Dendritic cell treated with granulocyte-macrophage colony-stimulating factor and Interleukin-4, amounts not matched to agents 40 ng/mL and 50 ng/mL, for 4 days (primary cell): ENCODE results near the gene SVIP.

ENCODE experiments used
- H3K27ac Mint-ChIP-seq: one replicate; pipeline ENCODE4 v1.8.0; 2022; ENCODE audit warnings: mild to moderate bottlenecking, mixed read lengths
- H3K27me3 Mint-ChIP-seq: one replicate; pipeline ENCODE4 v1.8.0; 2022; ENCODE audit warnings: mild to moderate bottlenecking, mixed read lengths
- H3K36me3 Mint-ChIP-seq: one replicate; pipeline ENCODE4 v1.8.0; 2022; ENCODE audit warnings: low read depth, mixed read lengths
- H3K4me1 Mint-ChIP-seq: one replicate; pipeline ENCODE4 v1.8.0; 2022; ENCODE audit warnings: low read depth, mixed read lengths
- H3K4me3 Mint-ChIP-seq: one replicate; pipeline ENCODE4 v1.8.0; 2022; ENCODE audit warnings: mild to moderate bottlenecking, moderate library complexity, mixed read lengths
- H3K9me3 Mint-ChIP-seq: one replicate; pipeline ENCODE4 v1.8.0; 2022; ENCODE audit warnings: mixed read lengths
- intact Hi-C: fragments of 100-400 bp; cut with micrococcal nuclease; formaldehyde crosslinking; loops from one replicate; pipeline ENCODE4 v1.15.0; 2022

Gene SVIP

DNA sequence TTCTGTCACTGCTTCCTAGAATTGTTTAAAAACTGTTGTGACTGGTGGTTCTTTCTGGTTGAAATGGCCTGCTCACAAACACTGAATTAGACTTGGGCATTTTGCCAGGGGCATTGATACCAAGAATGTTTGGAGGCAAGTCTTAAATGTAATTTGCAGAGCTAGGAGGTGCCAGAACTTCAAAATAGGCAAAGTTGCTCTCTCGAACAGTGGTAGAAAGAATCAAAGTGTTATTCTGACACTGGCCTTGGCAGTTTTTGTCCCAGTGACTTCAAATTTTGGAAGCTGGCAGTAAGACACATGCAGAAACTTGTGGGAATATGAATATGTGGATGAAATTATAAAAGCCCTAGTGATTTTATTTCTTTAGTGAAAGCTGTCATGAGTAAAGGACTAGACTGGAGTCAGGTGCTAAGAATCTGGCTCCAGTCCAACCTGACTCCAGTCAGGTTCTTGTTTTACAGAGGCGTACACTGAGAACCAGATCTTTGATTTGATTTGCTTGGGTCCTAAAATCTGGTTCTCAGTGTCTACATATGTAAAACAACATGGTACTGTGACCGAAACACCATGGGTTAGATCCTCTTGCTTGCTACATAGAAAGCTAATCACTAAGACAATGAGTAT lies 20.9 kb downstream of the SVIP start:
- H3K4me1 Mint-ChIP-seq = peaks cover 10% of the 10 kb centered on the region
- H3K27me3 Mint-ChIP-seq = no peaks in the 10 kb centered on the region
- peaks cover 9% of the 10 kb centered on the region for H3K9me3 Mint-ChIP-seq
- no peaks in the 10 kb centered on the region for H3K36me3 Mint-ChIP-seq
- H3K4me3 Mint-ChIP-seq = no peak overlapping the region
- intact Hi-C loops = no loop called here
- H3K27ac Mint-ChIP-seq = no peak overlapping the region

DNA sequence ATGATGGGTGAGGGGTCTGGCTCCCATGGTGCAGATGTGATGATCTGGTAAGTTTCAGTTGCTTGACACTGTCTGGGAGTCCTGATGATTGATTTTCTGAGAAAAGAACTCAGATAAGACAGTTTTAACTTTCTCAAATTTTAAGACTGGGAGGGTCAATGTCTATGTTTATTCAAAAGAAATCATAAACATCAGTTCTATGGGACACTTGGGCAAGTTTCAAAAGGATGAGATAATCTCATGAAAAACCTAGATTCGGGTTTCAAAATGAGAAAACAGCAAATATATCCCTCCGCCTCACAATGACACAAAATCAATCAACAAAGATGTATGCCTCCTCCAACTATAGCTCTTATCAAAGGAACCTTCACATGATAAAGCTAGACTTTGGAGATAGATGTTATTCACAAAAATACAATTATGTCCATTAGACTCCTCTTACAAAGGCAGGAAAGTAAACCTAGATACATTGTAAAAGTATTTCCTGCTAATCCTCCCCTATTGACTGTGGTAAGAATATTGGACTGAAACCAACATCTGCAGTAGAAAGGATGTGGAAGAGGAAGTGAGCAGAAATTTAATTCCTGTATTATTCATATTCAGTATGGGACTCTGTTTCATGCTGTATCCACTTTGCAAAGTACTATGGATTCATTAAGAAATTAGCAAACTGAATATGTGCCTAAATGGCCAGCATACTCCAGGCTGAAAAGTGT lies 21.6 kb downstream of the SVIP start:
- H3K27me3 Mint-ChIP-seq = no peaks in the 10 kb centered on the region
- intact Hi-C loops = no loop called here
- H3K4me3 Mint-ChIP-seq = no peak overlapping the region
- no peaks in the 10 kb centered on the region for H3K36me3 Mint-ChIP-seq
- H3K27ac Mint-ChIP-seq = no peak overlapping the region
- H3K4me1 Mint-ChIP-seq = peaks cover 10% of the 10 kb centered on the region
- peaks cover 9% of the 10 kb centered on the region for H3K9me3 Mint-ChIP-seq

DNA sequence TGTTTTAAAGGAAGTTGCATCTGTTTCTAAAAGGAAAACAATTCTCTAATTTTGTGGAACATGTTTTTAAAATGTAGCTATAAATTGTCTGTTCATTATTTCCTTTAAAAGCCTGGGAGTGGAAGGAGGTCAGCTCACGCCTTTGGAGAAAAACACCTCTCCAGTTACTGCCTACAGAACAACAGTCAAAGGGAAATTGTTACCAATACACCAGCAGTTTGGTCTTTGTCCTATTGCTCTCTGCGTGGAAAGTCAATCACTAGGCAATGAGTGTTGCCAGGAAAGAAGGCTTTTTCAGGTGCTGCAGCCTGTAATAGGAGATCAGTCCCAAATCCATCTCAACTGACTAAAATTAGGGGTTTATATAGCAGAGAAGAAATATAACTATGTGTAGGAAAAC lies 22.2 kb downstream of the SVIP start:
- intact Hi-C loops = no loop called here
- Mint-ChIP-seq H3K27me3 (no peaks in the 10 kb centered on the region), H3K9me3 (peaks cover 9% of the 10 kb centered on the region), H3K27ac (no peak overlapping the region), H3K4me3 (no peak overlapping the region), H3K36me3 (no peaks in the 10 kb centered on the region), H3K4me1 (peaks cover 10% of the 10 kb centered on the region)

DNA sequence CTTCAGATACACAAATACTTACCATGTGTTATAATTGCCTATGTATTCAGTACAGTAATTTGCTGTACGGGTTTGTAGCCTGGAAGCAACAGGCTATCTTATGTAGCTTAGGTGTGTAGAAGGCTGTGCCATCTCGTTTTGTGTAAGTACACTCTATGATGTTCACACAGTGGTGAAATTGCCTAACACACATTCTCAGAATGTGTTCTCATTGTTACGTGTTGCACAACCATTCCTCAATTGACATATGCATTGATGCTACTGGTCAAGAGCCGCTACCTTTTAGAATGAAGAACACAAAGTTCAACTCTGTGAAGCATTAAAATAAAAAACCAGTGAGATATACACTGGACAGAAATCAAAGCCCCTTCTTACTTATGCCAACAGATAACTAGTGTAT lies 26.7 kb downstream of the SVIP start:
- Mint-ChIP-seq H3K4me1 (peaks cover 6% of the 10 kb centered on the region), H3K4me3 (no peak overlapping the region), H3K9me3 (no peaks in the 10 kb centered on the region), H3K36me3 (no peaks in the 10 kb centered on the region), H3K27ac (no peak overlapping the region), H3K27me3 (no peaks in the 10 kb centered on the region)
- intact Hi-C loops = no loop called here

DNA sequence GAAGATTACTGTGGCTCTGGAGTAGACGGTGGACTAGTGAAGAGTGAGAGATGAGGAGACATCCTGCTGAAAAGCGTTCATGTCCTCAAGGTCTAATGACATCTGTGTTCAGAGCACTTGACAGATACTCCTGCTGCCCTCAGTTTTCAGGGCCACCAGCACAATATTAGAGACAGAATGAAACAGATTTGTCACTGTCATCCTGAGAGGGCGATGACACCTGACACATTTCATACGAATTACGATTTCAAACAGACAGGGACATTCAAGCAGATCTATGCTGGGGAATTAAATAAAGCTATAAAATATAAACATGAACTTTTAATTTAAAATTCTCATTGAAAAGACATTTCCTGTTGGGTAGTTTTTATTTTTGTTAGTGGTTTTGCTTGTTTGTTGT lies 29.1 kb downstream of the SVIP start:
- Mint-ChIP-seq H3K27me3 (no peaks in the 10 kb centered on the region), H3K27ac (no peak overlapping the region), H3K36me3 (no peaks in the 10 kb centered on the region), H3K4me3 (no peak overlapping the region), H3K4me1 (no peaks in the 10 kb centered on the region), H3K9me3 (no peaks in the 10 kb centered on the region)
- intact Hi-C loops = no loop called here

DNA sequence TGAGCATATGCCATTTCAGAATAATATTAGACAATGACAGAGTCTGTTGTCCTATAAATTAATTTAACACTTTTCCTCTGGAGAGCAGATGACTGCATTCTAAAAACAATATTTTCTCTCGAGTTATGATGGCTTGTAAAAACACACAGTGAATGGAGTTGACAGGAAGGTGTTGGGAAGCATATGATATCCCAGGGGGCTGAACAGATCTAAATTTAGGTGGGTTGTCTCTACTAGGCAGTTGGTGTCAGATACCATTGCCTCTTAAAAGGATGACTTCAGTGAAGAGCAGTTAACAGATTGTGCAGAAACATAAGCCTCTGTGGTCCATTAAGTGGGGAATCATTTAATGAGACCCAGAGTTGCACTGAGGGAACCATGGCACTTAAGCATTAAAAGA lies 30.7 kb downstream of the SVIP start:
- intact Hi-C loops = no loop called here
- no peak overlapping the region for H3K27ac Mint-ChIP-seq
- H3K36me3 Mint-ChIP-seq = no peaks in the 10 kb centered on the region
- no peaks in the 10 kb centered on the region for H3K27me3 Mint-ChIP-seq
- H3K4me1 Mint-ChIP-seq = no peaks in the 10 kb centered on the region
- no peaks in the 10 kb centered on the region for H3K9me3 Mint-ChIP-seq
- H3K4me3 Mint-ChIP-seq = no peak overlapping the region

DNA sequence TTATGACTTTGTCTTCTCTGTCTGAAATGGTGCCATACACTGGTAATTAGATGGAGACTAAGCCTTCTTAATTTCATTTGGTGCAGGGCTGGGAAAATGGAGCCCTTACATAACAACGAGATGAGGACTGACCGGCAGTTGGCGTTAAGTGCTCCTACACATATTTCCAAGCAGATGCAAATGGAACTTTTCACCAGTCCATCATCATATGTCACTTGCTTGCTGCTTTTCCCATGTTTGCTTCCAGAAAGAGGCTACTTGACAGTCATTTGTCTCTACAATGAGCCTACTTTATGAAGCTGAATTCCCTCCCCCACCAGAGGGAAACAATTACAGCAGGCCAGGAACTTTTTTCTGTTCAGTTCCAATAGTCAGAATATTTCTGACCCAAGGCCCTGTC lies 32.6 kb downstream of the SVIP start:
- no peaks in the 10 kb centered on the region for H3K27me3 Mint-ChIP-seq
- intact Hi-C loops = no loop called here
- H3K9me3 Mint-ChIP-seq = no peaks in the 10 kb centered on the region
- no peak overlapping the region for H3K27ac Mint-ChIP-seq
- H3K36me3 Mint-ChIP-seq = no peaks in the 10 kb centered on the region
- H3K4me1 Mint-ChIP-seq = no peaks in the 10 kb centered on the region
- H3K4me3 Mint-ChIP-seq = no peak overlapping the region

DNA sequence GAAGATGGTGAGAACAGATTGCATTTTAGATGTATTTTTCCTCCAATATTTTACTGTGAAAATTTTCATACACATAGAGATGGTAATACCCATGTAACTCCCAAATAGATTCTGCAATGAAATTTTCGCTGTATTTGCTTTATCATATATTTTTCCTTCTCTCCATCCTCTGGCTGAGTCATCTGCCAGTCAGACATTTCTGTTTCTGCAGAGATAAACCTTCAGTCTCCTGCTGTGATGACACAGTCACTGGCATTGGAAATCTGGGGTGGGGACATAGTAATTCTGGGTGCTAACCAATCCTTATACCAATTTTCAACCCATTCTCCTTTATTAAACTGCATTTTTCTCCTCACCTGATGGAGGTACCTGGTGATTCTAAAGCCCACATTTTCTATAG lies 33.7 kb downstream of the SVIP start:
- Mint-ChIP-seq H3K9me3 (no peaks in the 10 kb centered on the region), H3K4me3 (no peak overlapping the region), H3K36me3 (no peaks in the 10 kb centered on the region), H3K27me3 (no peaks in the 10 kb centered on the region), H3K4me1 (no peaks in the 10 kb centered on the region), H3K27ac (no peak overlapping the region)
- intact Hi-C loops = no loop called here

DNA sequence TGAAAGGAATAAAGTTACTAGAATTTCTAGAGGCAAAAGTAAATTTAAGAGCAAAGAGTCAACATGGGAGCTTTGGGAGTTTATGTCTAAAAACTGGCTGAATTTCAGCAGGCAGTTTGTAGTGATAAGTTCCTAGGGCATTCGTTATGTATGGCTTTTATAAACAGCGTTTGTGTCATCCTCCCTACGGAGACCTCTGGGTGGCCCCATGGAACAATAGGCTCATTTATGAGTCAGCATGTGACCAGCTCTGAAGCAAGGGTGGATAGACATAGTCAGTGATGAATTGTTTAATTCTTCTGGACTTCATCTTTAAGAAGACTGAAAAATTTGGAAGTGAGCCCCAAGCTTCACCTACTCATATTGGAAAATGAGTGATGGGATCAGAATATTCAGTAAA lies 37.1 kb downstream of the SVIP start:
- H3K9me3 Mint-ChIP-seq = no peaks in the 10 kb centered on the region
- no peaks in the 10 kb centered on the region for H3K4me1 Mint-ChIP-seq
- H3K27ac Mint-ChIP-seq = no peak overlapping the region
- no peaks in the 10 kb centered on the region for H3K36me3 Mint-ChIP-seq
- intact Hi-C loops = no loop called here
- H3K4me3 Mint-ChIP-seq = no peak overlapping the region
- H3K27me3 Mint-ChIP-seq = no peaks in the 10 kb centered on the region

DNA sequence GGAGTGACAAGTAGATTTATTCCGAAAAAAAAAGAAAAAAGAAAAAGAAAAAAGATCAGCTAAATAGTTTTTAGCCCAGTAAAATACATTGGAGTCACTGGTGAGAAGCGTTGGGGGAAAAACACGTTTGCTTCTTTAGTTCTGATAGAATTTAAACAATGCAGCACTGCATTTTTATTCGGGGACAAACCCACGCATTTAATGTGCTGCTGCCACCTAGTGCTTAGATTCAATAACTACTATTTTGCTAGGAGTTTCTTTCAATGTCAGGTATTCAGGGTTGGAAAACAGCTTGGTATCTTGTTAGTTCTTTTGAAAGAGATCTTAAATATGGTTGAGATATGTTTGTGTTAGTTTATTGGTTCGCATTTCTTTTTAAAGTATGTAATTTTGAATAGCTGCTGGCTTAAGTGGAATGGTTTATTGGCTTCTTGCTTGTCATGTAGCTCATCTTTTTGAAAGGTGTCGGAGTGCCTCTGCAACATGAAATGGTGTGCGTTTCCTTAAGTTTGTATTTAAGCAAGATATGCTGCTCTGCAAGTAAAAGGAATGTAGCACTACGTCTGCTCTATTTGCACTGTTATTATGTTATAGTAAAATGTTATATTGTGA lies 41.9 kb downstream of the SVIP start:
- Mint-ChIP-seq H3K36me3 (no peaks in the 10 kb centered on the region), H3K9me3 (no peaks in the 10 kb centered on the region), H3K27ac (no peak overlapping the region), H3K4me1 (no peaks in the 10 kb centered on the region), H3K27me3 (no peaks in the 10 kb centered on the region), H3K4me3 (no peak overlapping the region)
- intact Hi-C loops = loop anchor here (1.0 to 5.0 kb wide), 2 partner anchors 453 to 540 kb away; no protein-coding TSS in a partner anchor

DNA sequence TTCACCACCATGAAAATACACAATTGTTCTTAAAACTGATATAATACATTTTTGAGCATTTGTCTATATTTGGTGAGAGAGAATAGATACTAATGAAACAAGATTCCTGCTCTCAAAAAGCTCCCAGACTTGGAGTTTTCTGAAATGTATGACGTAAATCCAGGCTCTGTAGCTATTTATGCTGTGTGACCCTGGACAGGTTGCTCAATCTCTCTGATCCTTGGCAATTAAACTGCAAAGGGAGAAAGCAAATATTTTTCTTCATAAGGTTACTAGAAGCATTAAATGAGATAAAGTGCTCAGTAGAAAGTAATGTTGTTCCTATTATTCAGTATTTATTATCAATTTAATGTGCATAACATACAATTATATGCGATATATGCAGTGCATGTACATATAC lies 42.5 kb downstream of the SVIP start:
- H3K4me1 Mint-ChIP-seq = no peaks in the 10 kb centered on the region

DNA sequence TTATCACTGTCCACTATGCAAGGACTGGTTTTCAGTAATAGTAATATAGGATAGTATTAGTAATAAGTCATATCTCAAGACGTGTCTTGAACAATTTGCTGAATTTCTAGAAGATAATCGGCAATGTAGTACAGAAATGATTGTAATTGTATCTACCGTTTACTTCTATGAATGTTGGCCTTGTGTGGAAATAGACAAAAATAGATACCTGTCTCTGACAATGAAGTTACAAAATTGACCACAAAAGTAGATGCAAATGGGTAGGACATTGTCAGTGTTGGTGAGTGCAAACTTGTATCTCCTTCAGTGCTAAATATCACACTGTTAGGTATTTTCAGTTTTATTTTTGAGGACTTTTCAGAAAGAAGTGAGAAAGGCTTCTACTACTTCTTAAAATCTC lies 43.1 kb downstream of the SVIP start:
- Mint-ChIP-seq H3K4me1 (no peaks in the 10 kb centered on the region), H3K36me3 (no peaks in the 10 kb centered on the region), H3K9me3 (no peaks in the 10 kb centered on the region), H3K4me3 (no peak overlapping the region), H3K27ac (no peak overlapping the region), H3K27me3 (no peaks in the 10 kb centered on the region)
- intact Hi-C loops = loop anchor here (5.0 kb wide), 1 partner anchor 539 kb away; no protein-coding TSS in a partner anchor

More for the DNA sequence above, 42.5 kb downstream of the SVIP start:
- no peaks in the 10 kb centered on the region for H3K27me3 Mint-ChIP-seq
- no peaks in the 10 kb centered on the region for H3K36me3 Mint-ChIP-seq
- no peaks in the 10 kb centered on the region for H3K9me3 Mint-ChIP-seq
- intact Hi-C loops = loop anchor here (1.0 to 5.0 kb wide), 2 partner anchors 453 to 540 kb away; no protein-coding TSS in a partner anchor
- no peak overlapping the region for H3K4me3 Mint-ChIP-seq
- H3K27ac Mint-ChIP-seq = no peak overlapping the region

DNA sequence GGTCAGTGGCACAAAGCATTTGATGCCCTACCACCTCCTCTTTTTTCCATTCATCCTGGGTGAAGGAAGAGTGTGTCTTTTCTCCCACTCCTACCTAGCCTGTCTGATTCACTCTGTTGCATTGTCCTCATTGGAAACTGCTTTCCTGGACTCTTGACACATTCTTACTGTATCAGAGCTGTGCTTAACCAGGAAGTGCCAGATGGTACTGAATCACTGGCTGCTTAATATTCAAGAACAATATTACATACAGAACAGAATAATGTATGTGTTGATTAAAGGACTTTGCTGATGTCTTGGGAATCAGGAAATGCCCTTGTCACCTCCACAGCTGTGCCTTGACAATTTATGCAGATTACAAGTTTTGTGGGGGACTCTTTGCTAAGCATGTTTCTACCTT lies 44.4 kb downstream of the SVIP start:
- Mint-ChIP-seq H3K27me3 (no peaks in the 10 kb centered on the region), H3K4me1 (peaks cover 4% of the 10 kb centered on the region), H3K27ac (no peak overlapping the region), H3K36me3 (no peaks in the 10 kb centered on the region), H3K4me3 (no peak overlapping the region), H3K9me3 (no peaks in the 10 kb centered on the region)
- intact Hi-C loops = loop anchor here (5.0 kb wide), 1 partner anchor 538 kb away; no protein-coding TSS in a partner anchor

DNA sequence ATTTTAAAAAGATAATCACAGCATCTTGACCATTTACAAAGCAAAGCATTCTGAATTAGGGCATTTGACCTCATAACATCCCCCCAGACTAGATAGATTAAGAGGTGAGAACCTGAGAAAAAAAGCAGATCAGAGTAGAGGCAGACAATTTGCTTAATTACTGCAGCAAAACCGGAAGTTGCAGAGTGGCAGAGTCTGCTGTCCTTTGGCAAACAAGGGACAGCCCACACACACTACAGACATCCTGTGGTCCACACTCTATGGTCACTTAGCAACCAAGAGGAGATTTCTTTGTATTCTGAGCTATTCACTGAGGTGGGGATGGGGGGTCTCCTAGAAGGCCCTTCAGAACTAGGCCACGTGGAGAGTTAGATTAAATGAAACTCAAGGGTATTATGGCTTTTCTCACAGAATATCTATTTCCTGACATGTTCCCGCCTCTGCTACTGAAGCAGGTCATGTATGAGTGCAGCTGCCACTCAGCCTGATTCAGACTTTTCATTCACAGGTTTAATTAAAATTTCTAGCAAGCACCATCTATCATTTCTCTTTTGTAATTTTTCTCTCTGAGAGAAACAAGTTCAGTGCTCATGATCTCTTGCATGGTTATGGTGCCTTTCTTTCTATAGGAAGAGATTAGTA lies 48.5 kb downstream of the SVIP start:
- Mint-ChIP-seq H3K27me3 (no peaks in the 10 kb centered on the region), H3K4me3 (no peak overlapping the region), H3K9me3 (no peaks in the 10 kb centered on the region), H3K27ac (no peak overlapping the region), H3K36me3 (no peaks in the 10 kb centered on the region), H3K4me1 (peaks cover 10% of the 10 kb centered on the region)
- intact Hi-C loops = no loop called here
